GM19193 (cell line): Measurements from ENCODE around the gene KLHL22.

ENCODE experiments used
- POLR2A ChIP-seq: IDR thresholded peaks from 4 replicates; pipeline ENCODE4 v1.6.1; 2011; ENCODE audit not compliant: insufficient read depth, insufficient read length; ENCODE audit errors: extremely low read depth

The KLHL22 gene

DNA sequence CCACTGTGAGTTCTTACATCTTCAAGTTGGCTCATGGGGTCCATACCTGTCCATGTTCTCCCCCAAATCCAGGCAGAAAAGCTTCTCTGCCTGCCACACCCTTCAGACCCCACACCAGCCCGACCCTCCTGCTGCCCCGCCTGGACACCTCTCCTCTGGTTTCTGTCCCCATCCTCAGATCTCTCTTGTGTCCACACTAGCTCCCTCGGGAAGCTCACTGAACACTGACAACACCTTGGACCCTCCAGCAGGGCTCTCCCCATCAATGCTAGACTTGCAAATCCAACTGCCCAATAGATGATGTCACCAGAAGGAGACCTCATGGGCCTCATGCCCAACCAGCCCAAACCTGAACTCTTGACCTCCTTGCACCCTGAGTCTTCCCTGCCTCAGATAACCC, 60.8 kb downstream of the KLHL22 start:
- TF ChIP-seq POLR2A, result no peak

DNA sequence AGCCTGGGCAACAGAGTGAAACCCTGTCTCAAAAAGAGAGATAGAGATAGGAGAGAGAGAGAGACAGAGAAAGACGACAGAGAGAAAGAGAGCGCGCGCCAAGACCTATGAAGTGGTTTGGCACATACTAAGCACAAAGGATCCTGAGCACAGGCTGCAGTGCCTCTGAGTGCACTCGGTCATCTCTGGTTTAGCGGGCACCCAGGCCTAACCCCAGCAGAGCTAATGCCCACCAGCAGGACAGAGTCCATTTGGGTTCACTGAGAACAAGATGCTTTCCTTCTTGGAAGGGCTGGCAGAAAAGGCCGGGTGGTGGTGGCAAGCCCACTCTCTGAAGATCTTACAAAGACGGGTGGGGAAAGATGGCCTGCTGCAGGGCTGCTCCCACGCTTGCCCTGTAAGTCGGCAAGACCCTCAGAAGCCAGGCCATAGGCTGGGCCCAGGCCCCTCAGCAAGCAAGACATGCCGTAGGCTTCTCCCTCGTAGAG, 61.3 kb downstream of the KLHL22 start:
- no peak for TF ChIP-seq POLR2A

DNA sequence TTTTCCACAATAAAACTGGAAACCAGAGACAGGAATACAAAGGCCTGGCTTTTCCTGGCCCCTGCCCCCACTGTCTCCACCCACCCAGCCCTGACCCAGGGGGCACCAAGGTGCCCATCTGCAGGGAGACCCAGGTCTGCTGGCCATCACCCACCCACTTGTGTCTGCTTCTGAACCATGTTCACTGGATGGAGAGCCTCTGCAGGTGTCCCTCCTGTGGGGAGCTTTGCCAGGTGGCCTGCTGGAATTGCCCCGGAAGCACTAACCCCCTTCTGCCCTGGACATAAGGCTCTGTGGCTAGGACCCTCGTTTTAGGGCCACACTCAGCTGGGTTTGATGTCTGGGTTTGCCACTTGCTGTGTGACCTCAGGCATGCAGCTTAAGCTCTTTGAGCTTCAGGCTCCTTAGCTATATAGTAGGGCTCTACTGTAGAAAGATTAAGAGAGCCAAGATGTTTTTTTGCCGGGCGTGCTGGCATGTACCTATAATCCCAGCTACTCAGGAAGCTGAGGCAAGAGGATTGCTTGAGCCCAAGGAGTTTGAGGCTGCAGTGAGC, 61.8 kb downstream of the KLHL22 start:
- TF ChIP-seq POLR2A, result no peak

DNA sequence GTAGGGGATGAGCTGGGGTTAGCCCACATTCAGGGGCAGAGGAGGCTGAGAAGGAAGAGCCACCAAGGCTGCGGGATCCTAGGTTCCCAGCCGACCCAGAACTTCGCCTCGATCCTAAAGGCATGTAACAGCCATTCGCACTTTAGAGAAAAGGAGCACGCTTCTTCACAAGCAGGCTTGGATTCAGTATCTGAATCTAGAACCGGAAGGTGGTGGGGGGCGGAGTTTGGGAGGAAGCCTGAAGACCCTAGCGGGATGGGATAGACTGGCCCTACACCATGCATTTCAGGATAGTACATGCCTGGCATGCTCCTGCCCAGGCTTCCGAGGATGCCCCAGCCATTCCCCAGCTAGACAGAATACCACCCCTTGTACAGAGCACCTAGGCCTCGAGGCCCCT, 62.4 kb downstream of the KLHL22 start:
- TF ChIP-seq POLR2A, result no peak

DNA sequence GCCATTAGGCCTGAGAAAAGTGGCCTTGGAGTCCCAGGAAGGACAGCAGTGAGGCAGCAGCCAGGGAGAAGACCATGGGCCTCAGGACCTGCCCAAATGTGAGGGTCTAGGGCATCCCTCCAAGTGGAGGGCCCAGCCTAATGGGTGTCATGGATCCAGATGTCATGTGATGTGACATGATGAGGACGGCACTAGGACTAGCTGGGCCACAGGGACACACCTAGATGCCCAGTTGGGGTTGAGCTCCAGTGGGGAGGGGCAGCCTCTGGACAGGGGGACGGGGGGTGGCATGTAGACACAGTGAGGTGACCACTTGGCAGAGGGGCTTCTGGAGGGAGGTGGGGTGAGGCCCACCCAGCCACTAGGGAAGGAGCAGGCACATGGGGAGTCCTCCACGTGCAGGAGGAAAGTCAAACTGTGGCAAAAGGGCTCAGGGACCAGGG, 63.3 kb downstream of the KLHL22 start:
- no peak for TF ChIP-seq POLR2A

DNA sequence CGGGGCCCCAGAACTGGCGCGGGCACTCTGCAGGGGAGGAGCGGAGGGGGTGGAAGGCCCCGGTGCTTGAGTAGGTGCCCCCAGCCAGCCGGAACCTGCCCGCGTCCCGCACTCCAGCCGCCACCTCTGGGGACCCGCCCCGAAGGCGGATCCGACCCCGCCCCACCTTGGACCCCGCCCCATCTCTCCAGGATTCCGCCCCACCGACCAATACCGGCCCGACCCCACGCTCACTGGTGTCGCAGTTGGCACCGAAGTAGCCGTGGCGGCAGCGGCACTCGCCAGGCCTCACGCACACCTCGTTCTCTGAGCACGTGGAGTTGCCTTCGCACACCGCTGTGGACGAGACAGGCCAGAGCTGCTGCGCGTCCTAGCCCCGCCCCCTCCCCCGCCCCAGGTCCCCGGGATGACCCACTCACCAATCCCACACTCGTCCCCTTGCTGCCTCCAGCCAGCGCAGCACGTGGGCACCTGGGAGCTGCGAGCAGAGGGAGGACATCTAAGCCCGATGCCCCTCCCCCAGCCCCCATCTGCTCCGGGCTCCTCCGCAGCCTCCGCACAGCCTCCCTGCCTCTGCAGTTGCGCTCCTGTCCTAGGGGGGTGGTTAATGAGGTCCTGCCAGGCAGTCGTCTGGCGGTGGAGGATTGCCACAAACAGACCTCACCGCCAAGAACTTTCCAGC, 63.9 kb downstream of the KLHL22 start:
- TF ChIP-seq POLR2A, result no peak

DNA sequence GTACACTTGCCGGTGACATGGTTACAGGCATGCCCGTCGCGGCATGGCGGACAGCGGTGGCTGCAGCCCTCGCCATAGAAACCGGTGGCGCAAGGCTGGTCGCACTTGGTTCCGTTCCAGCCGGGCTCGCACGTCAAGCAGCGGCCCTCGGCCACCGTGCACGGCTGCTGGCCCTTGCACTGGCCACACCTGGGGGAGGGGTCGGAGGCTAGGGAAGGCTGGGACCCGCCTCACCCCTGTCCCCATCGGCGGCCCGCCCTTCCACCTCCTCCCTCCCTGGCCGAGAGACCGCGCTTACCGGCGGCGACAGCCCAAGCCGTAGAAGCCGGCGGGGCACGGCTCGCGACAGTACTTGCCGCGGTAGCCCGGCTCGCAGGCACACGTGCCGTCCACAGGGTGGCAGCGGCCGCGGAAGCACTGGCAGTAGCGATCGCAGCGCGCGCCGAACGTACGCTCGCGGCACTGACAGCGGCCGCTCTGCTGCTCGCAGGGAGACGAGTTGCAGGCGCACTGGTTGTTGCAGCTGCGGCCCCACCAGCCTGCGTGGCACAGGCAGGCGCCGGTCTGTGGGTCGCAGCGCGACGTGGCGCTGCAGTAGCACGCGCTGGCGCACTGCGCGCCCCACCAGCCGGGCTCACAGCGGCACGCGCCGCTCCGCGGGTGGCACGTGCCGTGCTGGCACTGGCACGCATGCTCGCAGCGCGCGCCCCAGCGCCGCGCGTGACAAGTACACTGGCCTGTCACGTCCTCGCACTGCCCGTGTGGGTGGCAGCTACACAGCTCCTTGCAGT, 64.7 kb downstream of the KLHL22 start:
- TF ChIP-seq POLR2A, result no peak

DNA sequence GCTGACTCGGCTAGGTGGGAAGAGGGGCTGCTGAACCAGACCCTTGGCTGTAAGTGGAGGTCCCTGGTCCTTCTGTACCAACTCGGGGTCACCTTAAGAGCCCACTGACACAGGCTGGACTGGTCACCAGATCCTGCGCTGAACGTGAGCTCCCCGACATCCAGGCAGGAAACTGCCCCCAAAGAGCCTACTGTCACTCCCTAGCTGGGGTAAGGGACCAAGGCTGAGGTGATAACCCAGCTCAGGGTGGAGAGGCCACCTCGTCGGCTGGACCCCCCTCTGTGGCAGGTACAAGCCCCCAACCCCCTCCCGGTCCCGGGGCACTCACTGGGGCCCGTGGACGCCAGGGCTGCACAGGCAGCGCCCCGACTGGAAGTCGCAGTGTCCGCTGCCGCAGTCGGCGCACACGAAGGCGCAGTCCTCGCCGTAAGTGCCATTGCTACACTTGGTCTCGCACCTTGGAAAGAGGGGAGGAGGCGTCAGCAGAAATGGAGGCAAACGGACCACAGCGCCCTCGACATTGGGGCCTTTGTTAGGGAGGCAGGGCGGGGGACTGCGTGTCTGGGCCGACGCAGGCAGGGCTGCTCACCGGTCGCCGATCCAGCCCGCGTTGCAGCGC, 65.4 kb downstream of the KLHL22 start:
- no peak for TF ChIP-seq POLR2A

DNA sequence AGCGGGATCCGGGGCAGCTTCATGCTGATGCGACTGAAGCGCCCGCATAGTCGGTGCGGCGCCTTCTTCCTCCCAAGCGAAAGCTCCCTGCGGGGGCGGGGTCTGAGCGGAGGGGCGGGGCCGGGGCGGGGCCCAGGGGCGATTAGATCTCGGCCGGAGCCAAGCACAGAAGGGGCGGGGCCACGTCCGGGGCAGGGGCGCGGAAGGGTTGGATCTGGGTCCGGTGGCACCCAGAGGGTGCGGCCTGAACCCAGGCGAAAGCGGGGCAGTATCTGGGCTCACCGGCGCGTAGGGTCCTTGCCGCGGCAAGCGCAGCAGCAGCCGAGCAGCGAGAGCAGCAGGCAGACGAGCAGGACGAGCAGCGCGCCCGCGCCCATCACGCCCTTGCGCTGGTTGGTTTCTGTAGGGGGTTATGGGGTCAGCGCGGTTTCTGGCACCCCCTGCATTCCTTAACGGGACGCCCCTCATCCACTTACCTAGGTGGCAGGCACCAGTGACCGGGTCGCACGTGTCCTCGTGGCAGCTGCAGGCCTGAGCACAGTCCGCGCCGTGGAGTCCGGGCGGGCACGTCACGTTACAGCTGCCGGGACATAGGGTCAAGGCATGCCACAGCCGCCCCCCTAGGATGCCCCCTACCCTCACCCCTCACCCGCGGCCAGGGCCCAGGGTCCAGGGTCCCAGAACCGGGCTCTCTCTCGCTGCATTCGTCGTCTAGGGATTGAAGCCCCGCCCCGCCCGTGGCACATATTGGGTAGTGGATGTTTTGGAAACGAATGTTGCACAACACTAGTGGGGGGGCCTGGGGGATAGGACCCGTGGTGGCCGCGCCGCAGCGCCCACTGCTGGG, 66.1 kb downstream of the KLHL22 start:
- TF ChIP-seq POLR2A, result no peak

DNA sequence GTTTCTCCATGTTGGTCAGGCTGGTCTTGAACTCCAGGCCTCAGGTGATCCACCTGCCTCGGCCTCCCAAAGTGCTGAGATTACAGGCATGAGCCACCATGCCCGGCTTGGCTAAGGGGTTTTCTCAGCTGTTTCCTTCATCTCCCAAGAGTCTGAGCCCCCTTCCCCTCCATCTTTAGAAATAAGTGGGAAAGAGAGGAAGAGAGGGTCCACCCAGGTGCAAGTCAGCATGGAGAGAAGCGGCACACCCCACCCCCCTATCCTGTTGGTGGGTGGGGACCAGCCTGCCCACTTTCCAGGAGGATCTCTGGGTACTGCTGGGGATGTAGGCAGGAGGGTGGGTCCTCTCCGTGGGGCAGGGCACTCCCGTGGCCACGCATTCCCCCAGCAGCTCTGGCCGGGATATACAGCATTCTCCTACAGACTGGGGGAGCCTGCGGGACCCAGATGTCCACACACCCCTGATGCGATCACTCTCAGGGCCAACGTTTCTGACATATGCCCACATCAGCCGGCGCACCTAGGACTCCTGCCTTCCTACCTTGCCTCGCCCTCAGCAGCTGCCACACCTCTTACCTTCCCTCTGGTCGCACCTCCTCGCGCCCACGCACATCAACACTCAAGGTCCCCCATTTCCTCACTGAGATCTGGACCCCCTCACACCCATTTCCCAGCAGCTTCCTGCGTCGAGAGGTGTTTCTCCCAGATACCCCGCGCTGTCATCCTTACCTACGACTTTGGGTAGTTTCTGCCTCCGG, 66.9 kb downstream of the KLHL22 start:
- no peak for TF ChIP-seq POLR2A

DNA sequence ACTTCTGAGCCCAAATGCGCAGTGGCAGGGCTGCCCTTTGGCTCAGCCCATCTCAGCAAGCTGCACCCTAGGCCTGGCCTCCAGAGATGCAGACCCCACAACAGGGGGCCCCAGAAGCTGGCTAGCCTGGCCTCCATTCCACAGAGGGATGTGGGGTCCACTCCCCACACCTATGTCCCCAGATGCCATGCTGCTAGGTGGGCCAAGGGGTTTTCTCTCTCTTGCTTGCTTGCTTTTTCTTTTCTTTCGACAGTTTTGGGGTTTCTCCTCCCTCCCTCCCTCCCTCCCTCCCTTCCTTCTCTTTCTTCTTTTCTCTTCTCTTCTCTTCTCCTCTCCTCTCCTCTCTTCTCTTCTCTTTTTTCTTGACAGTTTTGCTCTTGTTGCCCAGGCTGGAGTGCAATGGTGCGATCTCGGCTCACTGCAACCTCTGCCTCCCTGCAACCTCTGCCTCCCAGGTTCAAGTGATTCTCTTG, 67.6 kb downstream of the KLHL22 start:
- TF ChIP-seq POLR2A, result no peak

DNA sequence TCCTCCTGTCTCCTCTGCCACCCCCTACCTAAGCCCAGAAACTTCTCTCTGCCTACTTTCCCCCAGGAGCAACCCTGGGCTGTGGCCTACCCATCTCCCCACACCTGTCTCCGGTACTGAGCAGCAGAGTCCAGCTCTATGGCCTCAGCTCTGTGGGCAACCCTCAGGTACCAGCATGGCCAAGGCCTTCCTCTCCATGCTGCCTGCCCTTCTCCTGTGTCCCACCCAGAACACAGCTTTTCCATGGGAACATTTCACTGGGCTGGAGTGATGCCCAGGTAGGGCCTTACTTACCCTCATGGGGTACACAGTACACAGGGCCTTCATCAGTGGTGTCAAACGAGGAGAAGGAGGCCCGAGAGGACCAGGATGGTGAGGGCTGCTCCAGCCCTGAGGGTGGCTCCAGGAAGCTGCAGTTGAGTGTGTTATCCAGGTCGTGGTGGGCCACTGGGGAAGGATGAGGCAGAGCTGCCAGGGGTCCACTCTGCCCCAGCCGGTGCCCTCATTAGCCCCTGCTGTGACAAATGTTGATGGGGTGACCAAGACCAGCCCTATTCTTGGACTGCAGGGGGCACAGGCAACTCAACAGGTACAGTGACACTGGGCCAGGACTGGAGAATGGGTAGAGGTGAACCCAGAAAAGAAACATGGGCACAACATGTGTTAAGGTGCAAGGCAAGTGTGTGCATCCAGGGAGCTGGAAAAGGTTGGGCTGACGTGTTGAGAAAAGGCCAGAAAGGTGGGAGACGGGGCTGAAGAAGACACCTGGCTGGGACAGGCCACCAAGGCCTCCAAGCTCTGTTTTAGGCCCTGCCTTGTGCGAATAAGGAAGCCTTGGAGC, 68.3 kb downstream of the KLHL22 start:
- no peak for TF ChIP-seq POLR2A

DNA sequence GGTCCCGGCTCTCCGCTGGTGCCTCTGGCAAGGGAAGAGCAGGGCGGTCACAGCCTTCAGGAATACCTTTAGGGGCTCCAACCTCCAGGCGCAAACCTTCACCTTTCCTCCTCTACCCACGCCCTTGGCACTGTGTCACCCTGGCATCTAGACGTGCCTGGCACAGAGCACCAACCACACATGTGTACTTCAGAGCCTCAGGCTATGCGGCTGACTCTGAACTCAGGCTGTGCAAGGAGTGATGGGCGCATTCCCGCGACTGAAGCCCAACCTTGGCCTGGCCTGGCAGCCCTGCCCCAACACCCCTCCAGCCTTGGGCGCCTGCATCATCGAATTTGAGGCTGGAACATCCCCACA, 69.4 kb downstream of the KLHL22 start:
- no peak for TF ChIP-seq POLR2A
